Medulla oblongata (tissue), 1 donor: Measurements from ENCODE around the gene POLR2J.
"Not testable (repeated sequence)": the region's sequence is repeated elsewhere in the genome, so short reads cannot be mapped to it uniquely, and the experiment has no call there.

Experiments
- DNase-seq: peaks from one replicate; pipeline ENCODE4 v3.0.0-alpha.2; 2015; ENCODE audit errors: extremely low spot score

The POLR2J gene

DNA sequence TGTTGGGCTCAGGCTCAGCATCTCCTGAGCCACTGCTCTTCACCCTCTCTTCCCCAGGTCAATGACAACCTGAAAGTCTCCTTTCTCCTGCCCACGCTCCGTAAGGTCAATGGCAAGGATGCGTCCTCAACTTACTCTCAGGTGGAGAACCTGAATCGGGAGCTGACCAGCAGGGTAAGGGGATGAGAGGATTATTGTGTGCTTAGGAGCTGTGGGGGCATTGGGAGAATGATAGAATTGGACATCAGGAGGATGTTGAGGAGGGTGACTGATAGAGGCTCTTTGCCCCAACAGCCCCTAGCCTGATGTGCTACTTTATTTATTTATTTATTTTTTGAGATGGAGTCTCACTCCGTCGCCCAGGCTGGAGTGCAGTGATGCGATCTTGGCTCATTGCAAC lies 12.6 kb downstream of the POLR2J start:
- no peak for DNase-seq

DNA sequence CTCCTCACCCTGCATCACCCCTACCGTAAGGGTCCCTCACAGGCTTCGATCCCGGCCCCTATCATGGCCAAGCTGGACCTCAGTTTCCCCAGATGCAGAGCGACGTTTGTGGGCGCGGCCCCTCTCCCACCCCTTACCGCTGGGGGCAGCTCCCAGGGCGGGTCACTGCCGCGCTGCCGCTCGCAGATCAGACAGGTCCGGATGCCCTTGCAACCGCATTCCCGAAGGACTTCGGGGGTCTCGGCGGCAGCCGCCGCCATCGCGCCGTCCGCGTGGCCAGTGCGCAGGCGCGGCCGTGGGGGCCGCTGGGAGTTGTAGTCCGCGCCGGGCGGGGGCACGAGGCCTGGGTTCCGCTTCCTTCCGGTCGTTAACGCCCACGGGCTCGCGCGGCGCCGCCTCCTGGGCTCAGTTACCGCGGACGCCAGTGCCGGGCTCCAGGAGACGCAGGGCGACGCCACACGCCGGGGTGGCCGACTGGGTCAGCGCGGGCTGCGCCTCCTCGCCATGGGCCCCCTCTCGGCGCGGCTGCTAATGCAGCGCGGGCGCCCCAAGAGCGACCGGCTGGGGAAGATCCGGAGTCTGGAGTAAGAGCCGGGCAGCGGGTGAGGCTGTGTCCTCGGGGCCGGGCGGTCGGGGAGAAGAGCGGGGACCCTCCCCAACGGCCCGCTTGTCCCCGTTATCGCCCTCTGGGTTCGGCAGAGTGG lies 14.0 kb downstream of the POLR2J start, which contains the start of the genes ALKBH4 and LRWD1:
Gene ALKBH4 (minus strand): TSS at position 287 of the 704 bp plus-strand sequence. CDS start 27 bp downstream, at position 260.
Gene LRWD1 (plus strand): TSS at position 408 of the 704 bp plus-strand sequence. CDS start 97 bp downstream, at position 505.
- DNase-seq = peak; percentile 94

DNA sequence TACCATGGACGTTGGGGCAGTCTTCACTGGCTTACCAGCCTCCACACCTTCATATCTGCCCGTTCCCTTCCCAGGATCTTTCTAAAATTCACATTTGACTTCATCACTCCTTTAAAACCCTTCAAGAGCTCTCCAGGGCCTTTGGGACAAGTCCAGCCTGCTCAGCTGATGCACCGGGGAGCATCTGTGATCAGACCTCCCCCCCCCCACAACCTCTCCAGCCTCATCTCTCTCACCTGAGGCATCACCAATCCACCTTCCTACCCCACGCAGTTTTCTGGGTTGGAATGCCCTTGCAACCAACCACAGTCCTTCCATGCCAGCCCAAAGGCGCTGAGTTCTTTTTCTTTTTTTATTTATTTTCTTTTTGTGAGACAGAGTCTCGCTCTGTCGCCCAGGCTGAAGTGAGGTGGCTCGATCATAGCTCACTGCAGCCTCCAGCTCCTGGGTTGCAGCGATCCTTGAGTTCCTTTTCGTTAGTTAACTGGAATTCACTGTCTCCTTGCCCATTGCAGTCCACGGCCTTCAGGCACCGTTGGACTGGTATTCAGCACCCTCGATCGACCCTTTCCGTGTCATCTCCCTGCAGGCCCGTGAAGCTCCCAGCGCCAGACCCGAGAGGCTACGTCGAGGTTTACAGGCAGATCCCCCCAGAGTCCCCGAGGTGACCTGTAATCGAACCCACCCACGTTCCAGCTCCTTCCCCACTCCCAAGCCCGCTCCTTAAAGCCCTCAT lies 14.7 kb downstream of the POLR2J start:
- DNase-seq = no peak

DNA sequence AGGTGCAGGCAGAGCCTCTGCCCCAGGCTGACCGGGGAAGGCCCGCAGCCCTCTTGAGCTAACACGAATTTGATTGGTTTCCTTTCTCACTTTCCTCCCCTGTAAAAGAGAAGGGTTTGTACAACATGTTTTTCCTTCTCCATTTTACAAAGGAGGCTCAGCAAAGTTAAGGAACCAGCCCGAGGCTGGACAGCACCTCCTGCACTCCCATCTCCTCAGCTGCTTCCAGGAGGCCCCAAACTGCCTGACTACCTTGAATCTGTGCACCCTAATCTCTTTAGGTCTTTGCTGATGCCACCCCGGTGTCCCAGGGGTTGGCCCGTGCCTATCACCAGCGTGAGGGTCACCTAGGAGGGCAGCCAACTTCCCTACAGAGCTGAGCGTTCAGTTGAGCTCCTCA lies 18.3 kb downstream of the POLR2J start:
- DNase-seq = no peak

DNA sequence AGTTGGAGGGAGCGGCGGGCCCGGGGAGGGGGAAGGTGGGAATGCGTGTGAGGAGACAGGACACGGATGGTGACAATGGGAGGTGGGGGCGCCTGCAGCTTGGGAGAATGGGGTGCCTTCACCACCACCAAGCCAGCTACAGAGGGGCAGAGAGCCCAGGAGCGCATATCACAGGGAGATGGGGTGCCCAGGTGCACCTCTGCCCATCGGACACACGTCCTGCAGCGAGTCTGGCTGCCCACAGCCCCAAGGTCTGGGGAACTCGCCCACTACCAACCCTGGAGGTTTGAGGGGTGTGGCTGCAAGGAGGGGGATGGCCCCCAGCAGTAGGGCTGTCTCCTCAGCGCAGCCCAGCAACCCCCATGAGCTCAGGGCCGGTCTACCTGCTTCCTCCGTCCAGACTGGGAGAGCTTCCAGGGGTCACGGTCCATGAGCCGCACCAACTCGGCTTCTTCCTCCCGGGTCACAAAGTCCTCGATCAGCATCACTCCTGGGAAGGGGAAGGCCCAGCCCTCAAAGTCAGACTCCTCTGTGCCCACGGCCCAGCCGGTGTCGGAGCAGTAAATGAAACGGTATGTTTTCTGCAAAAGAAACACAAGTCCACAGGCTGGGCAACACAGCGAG lies 19.4 kb downstream of the POLR2J start:
- no peak for DNase-seq

DNA sequence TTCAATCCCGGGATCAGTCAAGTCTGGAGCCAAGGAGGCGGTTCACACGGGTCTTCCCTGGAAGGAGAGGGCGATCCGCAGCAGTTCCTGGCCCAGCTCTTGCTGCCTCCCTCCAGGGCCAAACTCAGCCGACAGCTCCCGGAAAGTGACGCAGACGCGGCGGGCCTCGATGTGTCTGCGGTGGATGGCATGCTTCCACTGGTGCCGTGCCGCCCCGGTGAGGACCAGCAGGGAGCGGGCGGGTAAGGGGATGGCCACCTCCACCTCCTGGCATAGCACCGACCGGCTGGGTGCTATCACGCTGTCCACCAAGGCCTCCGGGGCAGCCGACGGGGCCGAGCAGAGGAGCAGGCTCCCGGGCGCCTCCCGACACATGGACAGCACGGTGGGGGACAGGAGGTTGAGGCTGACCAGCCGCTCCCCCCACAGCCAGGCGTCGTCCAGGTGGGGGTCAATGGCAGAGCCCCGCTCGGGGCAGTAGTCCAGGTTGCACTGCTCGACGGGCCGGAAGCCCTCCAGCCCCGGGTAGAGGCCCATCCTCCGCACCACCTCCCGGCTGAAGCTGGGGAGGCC lies 21.3 kb downstream of the POLR2J start:
- no peak for DNase-seq

DNA sequence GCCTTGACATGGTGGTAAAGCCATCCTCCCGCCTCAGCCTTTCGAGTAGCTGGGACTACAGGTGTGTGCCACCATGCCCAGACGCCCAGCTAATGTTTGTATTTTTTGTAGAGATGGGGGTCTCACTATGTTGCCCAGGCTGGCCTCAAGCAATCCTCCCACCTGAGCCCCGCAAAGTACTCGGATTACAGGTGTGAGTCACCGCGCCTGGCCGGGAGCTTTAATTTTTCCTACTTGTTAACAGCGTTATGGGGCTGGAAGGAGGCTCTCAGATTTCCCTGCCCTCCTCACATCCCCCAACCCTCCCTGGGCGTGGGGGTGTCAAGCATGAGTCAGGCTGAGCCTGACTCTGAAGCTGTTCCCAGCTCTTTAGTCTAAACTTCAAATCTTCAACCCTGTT lies 22.4 kb downstream of the POLR2J start:
- DNase-seq = no peak

DNA sequence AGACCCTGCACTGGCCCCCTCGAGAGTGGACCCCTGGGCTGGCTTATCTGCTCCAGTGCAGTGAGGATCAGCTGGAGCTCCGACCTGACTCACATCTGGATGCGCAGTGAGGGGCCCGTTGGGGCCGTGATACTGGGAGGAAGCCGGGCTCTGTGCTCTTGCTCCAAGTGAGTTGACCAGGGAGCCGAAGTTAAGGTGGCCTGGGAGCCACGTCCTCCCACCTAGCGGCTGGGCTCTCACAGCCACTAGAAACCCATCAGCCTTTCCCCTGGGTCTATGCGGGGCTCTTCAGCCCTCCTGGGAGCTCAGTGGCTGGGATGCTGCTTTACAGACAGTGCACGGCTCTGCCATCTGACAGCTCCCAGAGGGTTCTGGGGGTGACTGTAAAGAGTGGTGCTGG lies 23.1 kb downstream of the POLR2J start:
- DNase-seq = no peak

DNA sequence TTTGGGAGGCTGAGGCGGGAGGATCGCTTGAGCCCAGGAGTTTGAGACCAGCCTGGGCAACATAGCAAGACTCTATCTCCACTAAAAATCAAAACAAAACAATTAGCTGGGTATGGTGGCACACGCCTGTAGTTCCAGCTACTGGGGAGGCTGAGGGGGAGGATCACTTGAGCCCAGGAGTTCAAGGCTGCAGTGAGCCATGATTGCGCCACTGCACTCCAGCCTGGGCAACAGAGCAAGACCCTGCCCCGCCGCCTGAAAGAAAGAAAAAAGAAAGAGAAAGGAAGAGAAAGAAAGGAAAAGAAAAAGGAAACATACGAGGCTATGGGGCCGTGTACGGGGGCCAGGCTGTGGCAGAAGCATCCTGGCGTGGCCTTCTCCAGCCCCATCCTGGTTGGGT lies 23.8 kb downstream of the POLR2J start:
- not testable (repeated sequence) for DNase-seq

DNA sequence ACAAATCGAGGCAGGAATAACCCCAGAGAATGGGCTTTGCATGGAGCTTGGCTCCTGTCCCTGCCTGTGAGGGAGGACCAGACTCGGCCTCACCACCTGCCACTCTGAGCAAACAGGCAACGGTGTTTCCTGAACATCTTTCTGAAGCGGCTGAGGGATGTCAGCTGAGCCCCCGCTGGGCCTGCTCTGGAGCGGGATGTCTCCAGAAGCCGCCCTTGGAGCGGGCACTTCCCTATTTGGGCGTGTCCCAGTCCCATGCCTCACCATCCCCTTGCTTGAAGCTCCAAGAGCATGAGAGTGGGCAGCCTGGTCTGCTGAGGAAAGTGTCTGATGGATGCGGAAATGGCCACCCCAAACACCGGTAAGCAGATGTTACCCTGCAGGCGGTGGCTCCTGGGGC lies 24.3 kb downstream of the POLR2J start:
- no peak for DNase-seq

DNA sequence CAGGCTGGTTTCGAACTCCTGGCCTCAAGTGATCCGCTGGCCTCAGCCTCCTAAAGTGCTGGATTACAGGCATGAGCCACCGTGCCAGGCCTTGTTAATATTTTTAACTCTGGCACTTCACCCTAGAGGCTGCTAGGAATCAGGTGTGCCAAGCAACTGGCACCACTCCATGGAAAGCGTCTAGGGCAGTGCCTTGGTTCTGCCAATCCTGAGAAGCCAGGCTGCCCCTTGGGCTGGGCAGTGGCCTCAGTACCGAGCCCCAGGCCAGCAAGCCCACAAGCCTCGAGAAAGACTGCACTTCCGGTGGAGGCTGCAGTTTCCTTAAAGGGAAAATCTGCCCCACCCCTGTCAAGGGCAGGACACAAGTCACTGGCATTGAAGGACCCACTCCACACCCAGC lies 25.4 kb downstream of the POLR2J start:
- DNase-seq = no peak

DNA sequence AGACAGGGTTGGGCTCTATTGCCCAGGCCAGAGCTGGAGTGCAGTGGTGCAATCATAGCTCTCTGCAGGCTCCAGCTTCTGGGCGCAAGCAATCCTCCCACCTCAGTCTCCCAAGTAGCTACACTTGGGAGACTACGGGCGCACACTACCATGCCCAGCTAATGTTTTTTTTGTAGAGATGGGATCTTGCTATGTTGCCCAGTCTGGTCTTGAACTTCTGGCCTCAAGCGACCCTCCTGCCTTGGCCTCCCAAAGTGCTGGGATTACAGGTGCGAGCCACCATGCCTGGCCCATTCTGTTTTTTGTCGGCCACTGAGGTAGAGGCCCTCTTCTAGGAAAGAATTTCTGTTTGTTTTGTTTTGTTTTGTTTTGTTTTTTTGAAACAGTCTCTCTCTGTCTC lies 26.3 kb downstream of the POLR2J start:
- DNase-seq = no peak

DNA sequence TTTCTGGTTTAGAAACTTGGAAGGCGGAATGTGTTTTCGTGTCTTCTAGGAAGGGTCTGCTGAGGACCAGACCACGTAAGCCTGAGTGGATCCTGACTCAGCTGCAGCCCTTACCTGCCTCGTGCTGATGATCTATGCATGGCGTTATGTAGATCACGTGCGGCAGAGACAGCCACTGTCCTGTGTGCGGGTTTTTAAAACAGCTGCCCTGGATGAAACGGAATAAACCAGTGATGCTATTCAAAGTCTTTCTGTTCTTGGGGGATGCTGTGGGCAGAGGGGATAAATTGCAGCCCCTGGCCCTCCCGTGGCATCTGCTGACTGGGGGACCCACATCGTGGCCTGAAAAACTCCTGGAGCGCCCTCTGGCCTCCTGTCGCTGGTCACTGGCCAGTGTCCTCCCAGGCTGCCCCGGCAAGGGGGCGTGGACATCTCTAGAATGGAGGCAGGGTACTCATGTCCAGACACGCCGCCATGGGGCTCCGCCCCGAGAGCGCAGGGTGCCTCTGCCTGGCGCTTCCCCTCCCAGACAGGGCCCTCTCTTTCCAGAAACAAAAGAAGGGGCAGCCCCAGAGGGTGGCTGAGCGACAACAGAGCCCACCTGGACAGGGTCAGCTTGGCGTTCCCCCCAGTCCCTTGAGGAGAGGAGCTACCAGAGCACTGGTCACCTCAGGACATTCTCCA lies 27.2 kb downstream of the POLR2J start:
- DNase-seq = no peak

DNA sequence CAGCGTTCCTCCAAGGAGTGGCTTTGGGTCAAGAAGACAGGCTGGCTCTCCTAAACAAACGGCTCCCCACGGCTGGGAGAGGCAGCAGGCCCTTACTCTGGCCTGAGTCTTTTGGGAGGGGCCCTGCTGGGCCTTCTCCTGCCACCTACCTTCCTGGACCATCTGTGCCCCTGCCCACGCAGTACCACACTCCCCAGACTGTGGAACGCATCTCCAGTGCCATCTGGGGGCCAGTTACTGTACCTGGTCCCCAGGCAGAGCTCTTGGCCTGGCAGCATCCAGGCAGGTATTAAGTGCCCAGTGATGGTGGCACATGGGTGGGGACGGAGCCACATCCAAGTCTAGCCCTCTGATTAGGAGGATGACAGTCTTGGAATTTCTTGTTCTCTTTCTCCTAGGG lies 28.5 kb downstream of the POLR2J start:
- no peak for DNase-seq

DNA sequence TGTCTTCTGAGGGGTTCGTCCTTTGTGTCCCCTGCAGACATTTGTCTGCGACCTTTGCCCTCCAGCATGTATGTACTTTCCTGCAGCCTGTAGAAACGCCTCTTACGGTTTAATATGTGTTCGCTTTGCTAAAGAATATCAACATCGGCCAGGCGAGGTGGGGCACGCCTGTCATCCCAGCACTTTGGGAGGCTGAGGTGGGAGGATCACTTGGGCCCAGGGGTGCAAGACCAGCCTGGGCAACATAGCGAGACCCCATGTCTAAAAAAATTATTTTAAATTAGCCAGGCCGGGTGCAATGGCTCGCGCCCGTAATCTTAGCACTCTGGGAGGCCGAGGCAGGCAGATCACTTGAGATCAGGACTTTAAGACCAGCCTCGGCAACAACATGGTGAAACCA lies 29.6 kb downstream of the POLR2J start:
- no peak for DNase-seq

DNA sequence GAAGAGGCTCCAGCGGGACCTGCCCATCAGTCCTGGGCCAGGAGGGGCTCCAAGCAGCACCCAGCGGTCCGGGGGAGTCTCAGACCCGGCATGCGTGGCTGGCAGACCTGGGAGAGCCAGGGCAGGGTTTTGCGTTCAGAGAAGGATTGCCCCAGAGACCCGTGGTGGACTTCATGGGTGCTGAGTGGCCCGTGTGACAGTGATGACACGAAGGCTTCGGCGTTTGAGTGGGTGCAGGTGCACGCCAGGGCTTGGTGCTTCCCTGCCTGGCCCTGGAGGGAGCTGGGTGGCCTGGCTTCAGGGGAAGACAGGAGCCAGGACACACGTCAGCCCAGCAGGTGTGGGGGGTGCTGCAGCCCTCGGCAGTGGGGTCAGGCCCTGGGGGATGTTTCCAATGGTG lies 31.4 kb downstream of the POLR2J start:
- DNase-seq = no peak

DNA sequence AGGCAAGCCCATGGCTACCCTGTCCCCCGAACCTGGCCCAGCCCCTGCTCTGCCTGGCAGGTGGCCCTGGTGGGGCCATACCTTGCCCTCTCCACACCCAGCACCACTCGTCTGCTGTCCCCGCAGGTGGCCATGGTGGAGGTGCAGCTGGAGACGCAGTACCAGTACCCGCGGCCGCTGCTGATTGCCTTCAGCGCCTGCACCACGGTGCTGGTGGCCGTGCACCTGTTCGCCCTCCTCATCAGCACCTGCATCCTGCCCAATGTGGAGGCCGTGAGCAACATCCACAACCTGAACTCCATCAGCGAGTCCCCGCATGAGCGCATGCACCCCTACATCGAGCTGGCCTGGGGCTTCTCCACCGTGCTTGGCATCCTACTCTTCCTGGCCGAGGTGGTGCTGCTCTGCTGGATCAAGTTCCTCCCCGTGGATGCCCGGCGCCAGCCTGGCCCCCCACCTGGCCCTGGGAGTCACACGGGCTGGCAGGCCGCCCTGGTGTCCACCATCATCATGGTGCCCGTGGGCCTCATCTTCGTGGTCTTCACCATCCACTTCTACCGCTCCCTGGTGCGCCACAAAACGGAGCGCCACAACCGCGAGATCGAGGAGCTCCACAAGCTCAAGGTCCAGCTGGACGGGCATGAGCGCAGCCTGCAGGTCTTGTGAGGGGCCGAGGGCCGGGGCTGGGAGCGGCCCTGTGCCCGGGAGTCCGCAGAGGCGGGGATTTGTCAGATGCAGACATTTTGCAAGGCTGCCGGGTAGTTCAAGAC lies 32.1 kb downstream of the POLR2J start:
- no peak for DNase-seq

DNA sequence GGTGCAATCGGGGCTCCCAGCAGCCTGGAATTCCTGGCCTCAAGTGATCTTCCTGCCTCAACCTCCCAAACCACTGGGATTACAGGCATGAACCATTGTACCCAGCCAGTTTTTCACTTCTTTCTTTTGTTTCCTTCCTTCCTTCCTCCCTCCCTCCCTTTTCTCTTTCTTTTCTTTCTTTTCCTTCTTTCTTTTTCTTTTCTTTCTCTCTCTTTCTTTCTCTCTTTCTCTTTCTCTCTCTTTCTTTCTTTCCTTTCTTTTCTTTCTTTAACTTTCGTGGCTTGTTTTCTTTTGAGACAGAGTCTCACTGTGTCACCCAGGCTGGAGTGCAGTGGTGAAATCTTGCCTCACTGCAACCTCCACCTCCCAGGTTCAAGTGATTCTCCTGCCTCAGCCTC lies 33.0 kb downstream of the POLR2J start:
- DNase-seq = no peak

DNA sequence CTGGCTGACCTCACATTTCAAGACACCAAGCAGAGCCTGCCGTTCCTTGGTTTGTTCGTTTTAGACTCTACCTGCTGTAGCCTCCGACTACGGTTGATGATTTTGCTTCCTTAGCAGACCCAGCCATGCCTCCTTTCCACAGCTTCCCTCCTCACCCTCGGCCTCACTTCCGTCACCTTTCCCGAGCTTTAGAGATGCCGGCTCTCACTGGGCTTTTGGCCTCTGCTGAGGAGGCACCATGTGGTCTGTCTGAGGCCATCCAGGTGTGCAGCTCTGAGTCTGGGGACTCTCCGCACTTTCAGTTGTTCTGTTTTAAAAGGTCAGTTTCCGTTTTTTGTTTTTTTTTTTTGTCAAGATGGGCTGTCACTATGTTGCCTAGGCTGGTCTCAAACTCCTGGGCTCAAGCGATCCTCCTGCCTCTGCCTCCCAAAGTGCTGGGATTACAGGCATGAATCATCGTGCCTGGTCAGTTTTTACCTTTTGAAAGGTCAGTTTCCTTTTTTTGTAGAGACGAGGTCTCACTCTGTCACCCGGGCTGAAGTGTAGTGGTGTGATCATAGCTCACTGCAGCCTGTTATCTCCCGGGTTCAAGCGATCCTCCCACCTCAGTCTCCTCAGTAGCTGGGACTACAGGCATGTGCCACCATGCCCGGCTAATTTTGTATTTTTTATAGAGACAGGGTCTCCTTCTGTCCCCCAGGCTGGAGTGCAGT lies 33.6 kb downstream of the POLR2J start:
- DNase-seq = no peak
